IgD-negative memory B cell (primary cell): Measurements from ENCODE around the gene ACVR1B. TPM values are rescaled to one million over a fixed set of nuclear protein-coding genes. Genes with fewer than 3 reads are reported as not detected.
A peak's percentile ranks its signal among the peaks of the same experiment; 100 is the strongest.

Experiments used
- H3K27ac Mint-ChIP-seq, 3 donors: one replicate each; pipeline ENCODE4 v1.8.0; 2020 to 2022; ENCODE audit warnings: mild to moderate bottlenecking in 3 of 3, mixed read lengths in 3 of 3, moderate library complexity in 1 of 3
- H3K27me3 Mint-ChIP-seq: one replicate; pipeline ENCODE4 v1.8.0; 2021; ENCODE audit warnings: mixed read lengths
- H3K36me3 Mint-ChIP-seq: one replicate; pipeline ENCODE4 v1.8.0; 2020; ENCODE audit warnings: mild to moderate bottlenecking, mixed read lengths
- H3K4me1 Mint-ChIP-seq, 3 donors: one replicate each; pipeline ENCODE4 v1.8.0; 2020 to 2022; ENCODE audit warnings: mixed read lengths in 3 of 3, mild to moderate bottlenecking in 1 of 3
- H3K4me3 Mint-ChIP-seq, 4 donors: one replicate each; pipeline ENCODE4 v1.8.0; 2020 to 2022; ENCODE audit warnings: mild to moderate bottlenecking in 4 of 4, mixed read lengths in 4 of 4, moderate library complexity in 3 of 4
- H3K9me3 Mint-ChIP-seq, 3 donors: one replicate each; pipeline ENCODE4 v1.8.0; 2020 to 2021; ENCODE audit warnings: mixed read lengths in 3 of 3, mild to moderate bottlenecking in 1 of 3
- polyA plus RNA-seq: library from polyadenylated mRNA; unstranded; fragments of 300-500 nt; fragmentation: Illumina TruSeq; gene quantifications from one replicate; pipeline ENCODE4 v1.2.3, GENCODE V29; 2021

The ACVR1B gene
- polyA plus RNA-seq, 1 donor from 2014 or later, result 0.90 TPM

GRCh38 chr12:52019113-52019770 is 67.7 kb downstream of the ACVR1B start:
- H3K27me3 Mint-ChIP-seq, result no peaks in the 10 kb centered on the region
- peaks cover 3% of the 10 kb centered on the region for H3K36me3 Mint-ChIP-seq
- peaks cover 16 to 26% (median 23%) of the 10 kb centered on the region in 3 donors for H3K4me1 Mint-ChIP-seq
- peak overlapping the region in 2 of 3 donors; percentile 16 to 93 for H3K27ac Mint-ChIP-seq
- no peaks in the 10 kb centered on the region for H3K9me3 Mint-ChIP-seq
- H3K4me3 Mint-ChIP-seq, result peak overlapping the region in 1 of 4 donors; percentile 56

- Mint-ChIP-seq H3K4me1 (peaks cover 26 to 36% (median 28%) of the 10 kb centered on the region in 3 donors), H3K36me3 (peaks cover 3% of the 10 kb centered on the region), H3K4me3 (peak overlapping the region; percentile 55 to 75 (median 58)), H3K27me3 (no peaks in the 10 kb centered on the region), H3K9me3 (no peaks in the 10 kb centered on the region), H3K27ac (peak overlapping the region; percentile 80 to 94 (median 93))
These were observed 69.2 kb downstream of the ACVR1B start for GRCh38 chr12:52020539-52021336.

DNA sequence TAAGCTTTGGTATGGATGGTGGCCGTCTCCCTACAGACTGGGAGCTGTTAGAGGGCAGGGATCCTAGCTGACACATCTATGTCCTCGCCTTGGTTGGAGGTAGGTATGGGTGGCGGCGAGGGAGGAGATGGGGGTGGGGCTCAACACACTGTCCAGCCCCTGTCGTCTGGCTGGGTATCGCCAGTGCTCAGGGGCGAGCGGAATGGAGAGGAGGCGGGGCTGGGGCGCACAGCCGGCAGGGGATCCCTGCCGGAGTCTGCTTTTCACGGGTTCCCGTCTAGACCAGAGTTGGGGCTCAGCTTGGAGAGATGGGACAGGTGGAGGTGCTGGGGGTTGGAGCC is 71.3 kb downstream of the ACVR1B start:
- H3K27ac Mint-ChIP-seq, result peak overlapping the region in 2 of 3 donors; percentile 70 to 92
- peak overlapping the region; percentile 75 to 86 (median 80) for H3K4me3 Mint-ChIP-seq
- no peaks in the 10 kb centered on the region for H3K9me3 Mint-ChIP-seq
- H3K27me3 Mint-ChIP-seq, result no peaks in the 10 kb centered on the region
- no peaks in the 10 kb centered on the region for H3K36me3 Mint-ChIP-seq
- H3K4me1 Mint-ChIP-seq, result peaks cover 21 to 36% (median 29%) of the 10 kb centered on the region in 3 donors

DNA sequence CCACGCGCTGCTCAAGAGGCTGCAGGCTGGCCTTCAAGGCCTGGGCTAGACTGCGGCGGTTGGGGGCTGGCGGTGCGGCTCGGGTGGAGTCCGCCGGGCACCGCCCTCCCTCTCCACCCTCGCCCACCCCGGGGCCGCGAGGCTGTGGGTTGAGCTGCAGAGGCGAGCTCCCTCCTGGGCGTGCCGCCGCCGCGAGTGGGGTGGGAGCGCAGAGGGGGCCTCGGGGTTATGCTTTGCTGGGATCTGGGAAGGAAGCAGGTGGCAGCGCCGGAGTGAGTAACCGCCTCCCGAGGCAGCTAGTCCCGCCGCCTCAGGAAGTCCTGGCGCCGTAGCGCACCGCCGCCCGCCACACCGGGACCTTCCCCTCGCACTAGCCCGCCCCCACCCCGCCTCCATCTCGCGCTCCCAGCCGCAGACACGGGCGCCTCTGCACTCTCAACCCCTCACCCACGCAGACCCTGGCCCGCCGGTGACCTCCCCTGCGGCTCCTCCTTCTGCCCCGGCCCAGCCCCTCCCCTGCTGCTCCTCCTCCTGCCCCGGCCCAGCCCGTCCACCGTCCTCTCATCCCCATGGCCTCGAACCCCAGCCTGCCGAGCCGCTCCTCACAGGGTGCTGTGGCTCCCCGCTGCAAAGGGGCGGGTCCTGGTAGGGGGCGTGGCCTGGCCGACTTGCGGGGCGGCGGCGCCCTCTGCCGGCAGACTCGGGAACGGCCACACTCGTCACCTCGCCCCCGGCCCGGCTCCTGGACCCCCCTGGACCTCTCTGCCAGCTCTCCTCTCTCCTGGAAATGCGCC is 71.9 kb downstream of the ACVR1B start:
- Mint-ChIP-seq H3K27ac (peak overlapping the region in 2 of 3 donors; percentile 70 to 92), H3K27me3 (no peaks in the 10 kb centered on the region), H3K36me3 (no peaks in the 10 kb centered on the region), H3K4me1 (peaks cover 21 to 36% (median 29%) of the 10 kb centered on the region in 3 donors), H3K4me3 (peak overlapping the region; percentile 78 to 93 (median 86)), H3K9me3 (no peaks in the 10 kb centered on the region)

GRCh38 chr12:52023976-52024688 is 72.6 kb downstream of the ACVR1B start:
- peak overlapping the region in 2 of 3 donors; percentile 70 to 92 for H3K27ac Mint-ChIP-seq
- H3K4me1 Mint-ChIP-seq, result peaks cover 21 to 33% (median 29%) of the 10 kb centered on the region in 3 donors

DNA sequence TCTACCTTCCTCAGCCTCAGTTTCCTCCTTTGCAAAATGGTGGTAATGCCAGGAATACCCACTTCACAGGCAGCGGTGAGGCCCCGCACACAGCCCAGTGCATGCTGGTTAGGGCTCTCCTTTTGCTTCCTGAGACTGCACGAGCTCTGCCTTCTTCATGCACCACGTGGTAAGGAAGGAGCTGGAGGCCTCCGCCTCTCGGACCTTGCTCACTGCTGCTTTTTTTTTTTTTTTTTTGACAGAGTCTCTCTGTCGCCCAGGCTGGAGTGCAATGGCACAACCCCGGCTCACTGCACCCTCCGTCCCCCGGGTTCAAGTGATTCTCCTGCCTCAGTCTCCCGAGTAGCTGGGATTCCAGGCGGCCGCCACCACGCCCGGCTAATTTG is 73.3 kb downstream of the ACVR1B start:
- Mint-ChIP-seq H3K27ac (peak overlapping the region; percentile 76 to 87 (median 78)), H3K4me1 (peaks cover 21 to 33% (median 32%) of the 10 kb centered on the region in 3 donors), H3K27me3 (no peaks in the 10 kb centered on the region), H3K9me3 (no peaks in the 10 kb centered on the region), H3K4me3 (peak overlapping the region in 2 of 4 donors; percentile 82 to 96), H3K36me3 (no peaks in the 10 kb centered on the region)

More at GRCh38 chr12:52023976-52024688, 72.6 kb downstream of the ACVR1B start:
- no peaks in the 10 kb centered on the region for H3K36me3 Mint-ChIP-seq
- H3K4me3 Mint-ChIP-seq, result peak overlapping the region; percentile 78 to 93 (median 86)
- H3K9me3 Mint-ChIP-seq, result no peaks in the 10 kb centered on the region
- H3K27me3 Mint-ChIP-seq, result no peaks in the 10 kb centered on the region

DNA sequence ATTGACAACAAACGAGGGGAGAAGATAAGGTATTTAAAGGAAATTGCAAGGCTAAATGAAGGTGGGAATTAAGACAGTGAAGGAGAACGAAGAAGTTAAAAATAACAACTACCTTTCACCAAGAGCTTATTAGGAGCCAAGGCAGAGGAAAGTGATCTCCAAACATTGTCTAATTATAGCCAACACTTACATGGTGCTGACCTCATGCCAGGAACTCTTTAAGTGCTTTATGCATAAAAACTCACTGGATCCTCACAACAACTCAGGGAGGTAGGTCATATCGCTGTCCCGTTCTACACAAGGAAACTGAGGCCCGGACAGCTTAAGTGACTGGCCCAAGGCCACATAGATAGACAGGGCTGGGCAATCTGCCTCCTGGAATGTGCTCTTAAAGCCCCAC is 74.8 kb downstream of the ACVR1B start:
- no peaks in the 10 kb centered on the region for H3K27me3 Mint-ChIP-seq
- no peaks in the 10 kb centered on the region for H3K36me3 Mint-ChIP-seq
- H3K9me3 Mint-ChIP-seq, result no peaks in the 10 kb centered on the region
- H3K27ac Mint-ChIP-seq, result peak overlapping the region in 1 of 3 donors; percentile 78
- H3K4me3 Mint-ChIP-seq, result peak overlapping the region in 2 of 4 donors; percentile 61
- peaks cover 12 to 24% (median 19%) of the 10 kb centered on the region in 3 donors for H3K4me1 Mint-ChIP-seq

- Mint-ChIP-seq H3K27ac (peak overlapping the region in 1 of 3 donors; percentile 59), H3K4me3 (no peak overlapping the region), H3K9me3 (no peaks in the 10 kb centered on the region), H3K27me3 (no peaks in the 10 kb centered on the region), H3K36me3 (no peaks in the 10 kb centered on the region), H3K4me1 (peaks cover 14 to 24% (median 19%) of the 10 kb centered on the region in 3 donors)
These were observed 75.8 kb downstream of the ACVR1B start for GRCh38 chr12:52027085-52027843.

DNA sequence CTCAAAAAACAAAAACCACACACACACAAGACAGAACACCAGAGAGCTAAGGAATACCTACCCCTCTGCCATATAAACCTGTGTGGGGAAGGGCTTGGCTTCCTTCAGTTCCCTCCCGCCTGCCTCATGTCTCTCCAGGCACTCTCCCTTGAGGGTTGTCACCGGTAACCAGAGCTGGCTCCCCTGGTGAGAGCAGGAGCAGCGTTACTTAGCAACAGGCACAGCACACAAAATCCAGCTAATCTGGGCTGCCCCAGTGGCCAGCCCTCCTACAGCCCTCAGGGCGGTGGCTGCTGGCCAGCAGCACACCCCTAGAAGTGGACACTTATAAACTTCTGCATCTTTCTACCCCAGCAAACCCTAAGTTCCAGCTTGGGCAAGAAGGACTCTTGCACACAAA is 78.2 kb downstream of the ACVR1B start:
- H3K4me3 Mint-ChIP-seq, result peak overlapping the region in 1 of 4 donors; percentile 36
- H3K4me1 Mint-ChIP-seq, result peaks cover 22 to 30% (median 23%) of the 10 kb centered on the region in 3 donors
- no peaks in the 10 kb centered on the region for H3K27me3 Mint-ChIP-seq
- H3K27ac Mint-ChIP-seq, result peak overlapping the region in 2 of 3 donors; percentile 23 to 66
- H3K36me3 Mint-ChIP-seq, result no peaks in the 10 kb centered on the region
- no peaks in the 10 kb centered on the region for H3K9me3 Mint-ChIP-seq

DNA sequence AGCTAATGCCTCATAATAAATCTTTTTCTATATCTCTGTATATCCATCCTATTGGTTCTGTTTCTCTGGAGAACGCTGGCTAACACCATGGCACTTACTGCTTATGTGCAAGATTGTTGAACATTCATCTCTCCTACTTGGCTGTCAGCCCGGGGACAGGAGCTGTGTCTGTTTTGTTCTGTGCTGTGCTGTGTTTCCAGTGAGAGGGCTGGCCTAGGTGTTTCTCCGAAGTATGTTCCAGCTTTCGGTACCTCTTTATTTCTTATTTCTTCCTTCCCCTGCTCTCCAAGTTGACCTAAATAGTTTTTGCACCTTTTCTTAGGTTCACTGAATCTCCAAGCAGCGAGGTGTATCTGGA is 80.9 kb downstream of the ACVR1B start:
- Mint-ChIP-seq H3K4me3 (peak overlapping the region; percentile 80 to 94 (median 86)), H3K4me1 (peaks cover 15 to 21% (median 17%) of the 10 kb centered on the region in 3 donors), H3K27ac (peak overlapping the region; percentile 92 to 99 (median 92)), H3K27me3 (no peaks in the 10 kb centered on the region), H3K9me3 (no peaks in the 10 kb centered on the region), H3K36me3 (no peaks in the 10 kb centered on the region)

GRCh38 chr12:52032804-52033445 is 81.4 kb downstream of the ACVR1B start:
- no peaks in the 10 kb centered on the region for H3K27me3 Mint-ChIP-seq
- no peaks in the 10 kb centered on the region for H3K36me3 Mint-ChIP-seq
- peak overlapping the region; percentile 80 to 94 (median 86) for H3K4me3 Mint-ChIP-seq
- H3K27ac Mint-ChIP-seq, result peak overlapping the region; percentile 92 to 99 (median 92)
- peaks cover 15 to 20% (median 18%) of the 10 kb centered on the region in 3 donors for H3K4me1 Mint-ChIP-seq
- H3K9me3 Mint-ChIP-seq, result no peaks in the 10 kb centered on the region

DNA sequence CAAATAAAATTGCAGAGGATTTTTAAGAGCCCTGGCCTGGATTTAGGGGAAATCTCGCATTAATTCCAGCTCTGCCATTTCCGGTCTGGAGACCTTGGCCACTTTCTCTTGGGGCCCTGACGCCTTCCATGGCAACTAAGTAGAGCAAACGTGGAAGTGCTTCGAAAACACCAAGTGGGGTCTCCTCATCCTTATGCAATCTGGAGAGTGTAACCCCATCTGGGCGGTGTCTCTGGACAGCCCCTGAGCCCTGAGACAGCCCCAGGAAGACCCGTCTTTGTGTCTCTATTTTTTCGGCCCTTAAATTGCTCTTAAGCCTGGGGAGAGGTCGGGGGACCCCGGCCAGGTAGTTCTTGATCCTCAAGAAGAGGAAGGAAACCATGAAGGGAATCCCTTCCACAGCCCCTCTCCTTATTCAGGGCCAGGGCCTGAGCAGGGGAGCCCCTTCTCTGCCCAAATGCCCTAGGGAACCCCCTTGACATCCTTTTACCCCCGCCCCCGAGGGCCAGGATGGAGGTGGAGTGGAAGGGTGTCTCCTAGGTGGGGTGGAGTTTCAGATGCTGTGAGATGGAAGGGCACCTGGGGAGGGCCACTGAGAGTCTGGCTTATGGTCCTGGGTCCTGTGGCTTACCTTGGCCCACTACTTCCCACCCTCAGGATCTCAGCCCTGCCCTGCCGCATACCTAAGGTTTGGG is 82.1 kb downstream of the ACVR1B start:
- no peaks in the 10 kb centered on the region for H3K27me3 Mint-ChIP-seq

GRCh38 chr12:52035190-52035589 is 83.7 kb downstream of the ACVR1B start:
- Mint-ChIP-seq H3K9me3 (no peaks in the 10 kb centered on the region), H3K4me3 (peak overlapping the region in 2 of 4 donors; percentile 63 to 80), H3K4me1 (peaks cover 18 to 24% (median 19%) of the 10 kb centered on the region in 3 donors), H3K36me3 (no peaks in the 10 kb centered on the region), H3K27me3 (no peaks in the 10 kb centered on the region), H3K27ac (peak overlapping the region in 2 of 3 donors; percentile 92 to 99)

More for the DNA sequence above, 82.1 kb downstream of the ACVR1B start:
- no peaks in the 10 kb centered on the region for H3K36me3 Mint-ChIP-seq
- peak overlapping the region; percentile 91 to 99 (median 92) for H3K27ac Mint-ChIP-seq
- peaks cover 19 to 22% (median 20%) of the 10 kb centered on the region in 3 donors for H3K4me1 Mint-ChIP-seq
- H3K4me3 Mint-ChIP-seq, result peak overlapping the region; percentile 80 to 94 (median 86)
- no peaks in the 10 kb centered on the region for H3K9me3 Mint-ChIP-seq
